Fibroblast of mammary gland (primary cell): ENCODE results near the gene ALX4.

Source experiments
- DNase-seq: peaks from one replicate; pipeline ENCODE4 v3.0.0-alpha.2; 2010; ENCODE audit warnings: low read depth
- H3K4me3 ChIP-seq: 2 replicates; pipeline ENCODE4 v1.5.1; 2011; ENCODE audit warnings: low read depth, mild to moderate bottlenecking, low read length, moderate library complexity; ENCODE audit not compliant: control insufficient read depth
- TF ChIP-seq, protein P1 (sequence below): conservative IDR thresholded peaks from 2 replicates; pipeline ENCODE4 v1.5.1; 2011; ENCODE audit warnings: low read depth, low read length, inconsistent platforms; ENCODE audit not compliant: control insufficient read depth, insufficient read depth

ALX4 gene

DNA sequence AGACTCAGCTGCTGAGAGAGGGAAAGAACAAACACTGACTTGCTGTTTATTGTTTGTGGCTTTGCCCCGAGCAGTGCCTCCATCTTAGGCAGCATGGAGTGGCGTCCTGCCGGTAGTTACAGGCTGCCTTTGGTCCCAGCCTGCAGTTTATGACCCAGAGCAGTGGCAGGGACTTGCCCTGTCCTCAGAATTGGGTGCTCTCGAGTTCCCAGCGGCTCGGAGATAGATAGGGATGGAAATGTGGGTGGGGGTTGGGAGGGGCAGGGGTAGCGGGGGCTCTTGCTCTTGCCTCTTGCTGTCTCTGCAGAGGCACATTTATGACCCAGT lies 3.1 kb downstream of the ALX4 start:
- DNase-seq, result no peak
- TF ChIP-seq, protein P1, sequence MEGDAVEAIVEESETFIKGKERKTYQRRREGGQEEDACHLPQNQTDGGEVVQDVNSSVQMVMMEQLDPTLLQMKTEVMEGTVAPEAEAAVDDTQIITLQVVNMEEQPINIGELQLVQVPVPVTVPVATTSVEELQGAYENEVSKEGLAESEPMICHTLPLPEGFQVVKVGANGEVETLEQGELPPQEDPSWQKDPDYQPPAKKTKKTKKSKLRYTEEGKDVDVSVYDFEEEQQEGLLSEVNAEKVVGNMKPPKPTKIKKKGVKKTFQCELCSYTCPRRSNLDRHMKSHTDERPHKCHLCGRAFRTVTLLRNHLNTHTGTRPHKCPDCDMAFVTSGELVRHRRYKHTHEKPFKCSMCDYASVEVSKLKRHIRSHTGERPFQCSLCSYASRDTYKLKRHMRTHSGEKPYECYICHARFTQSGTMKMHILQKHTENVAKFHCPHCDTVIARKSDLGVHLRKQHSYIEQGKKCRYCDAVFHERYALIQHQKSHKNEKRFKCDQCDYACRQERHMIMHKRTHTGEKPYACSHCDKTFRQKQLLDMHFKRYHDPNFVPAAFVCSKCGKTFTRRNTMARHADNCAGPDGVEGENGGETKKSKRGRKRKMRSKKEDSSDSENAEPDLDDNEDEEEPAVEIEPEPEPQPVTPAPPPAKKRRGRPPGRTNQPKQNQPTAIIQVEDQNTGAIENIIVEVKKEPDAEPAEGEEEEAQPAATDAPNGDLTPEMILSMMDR, result no peak
- H3K4me3 ChIP-seq, result no peak overlapping the region

DNA sequence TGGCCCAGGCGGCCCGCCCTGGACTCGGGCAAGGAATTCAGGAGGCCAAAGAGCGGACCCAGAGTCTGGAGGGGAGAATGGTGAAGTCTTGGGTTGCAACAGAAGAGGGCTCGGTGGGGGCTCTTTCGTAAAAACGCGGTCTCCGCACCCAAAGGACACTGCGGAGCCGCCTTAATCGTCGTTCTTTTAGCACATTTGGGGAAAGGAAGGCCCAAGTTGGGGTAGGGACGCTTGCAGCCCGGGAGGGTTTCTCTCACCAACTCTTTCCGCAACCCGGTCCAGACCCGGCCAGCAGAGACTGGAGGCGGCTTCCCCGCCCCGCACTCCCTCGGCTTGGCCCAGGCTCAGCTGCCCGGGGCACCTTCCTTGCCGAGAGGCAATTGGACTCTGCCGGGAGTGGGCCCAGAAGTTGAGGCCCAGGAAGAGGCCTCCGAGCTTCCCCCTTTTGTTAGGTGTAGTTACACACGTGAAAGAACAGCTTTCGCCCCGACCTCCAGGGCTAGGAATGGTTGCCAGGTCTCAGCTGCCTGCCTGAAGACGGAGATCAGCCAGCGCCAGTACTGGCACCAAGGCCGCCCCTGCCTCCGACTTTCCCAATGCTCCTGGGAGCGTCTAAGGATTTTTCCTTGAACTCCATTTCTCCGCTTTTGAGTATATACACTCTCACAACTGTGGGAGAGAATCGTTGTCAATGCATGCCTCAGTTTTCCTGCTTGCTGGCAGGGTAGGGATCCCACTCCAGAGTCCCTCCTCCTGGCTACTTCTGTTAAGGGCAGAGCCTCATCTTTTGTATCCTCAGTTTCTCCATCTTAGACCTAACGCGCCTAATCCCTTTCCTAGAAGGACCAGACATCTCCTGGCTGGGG lies 3.7 kb downstream of the ALX4 start:
- H3K4me3 ChIP-seq, result peak overlapping the region; percentile 19
- no peak for DNase-seq
- TF ChIP-seq, protein P1, result no peak

DNA sequence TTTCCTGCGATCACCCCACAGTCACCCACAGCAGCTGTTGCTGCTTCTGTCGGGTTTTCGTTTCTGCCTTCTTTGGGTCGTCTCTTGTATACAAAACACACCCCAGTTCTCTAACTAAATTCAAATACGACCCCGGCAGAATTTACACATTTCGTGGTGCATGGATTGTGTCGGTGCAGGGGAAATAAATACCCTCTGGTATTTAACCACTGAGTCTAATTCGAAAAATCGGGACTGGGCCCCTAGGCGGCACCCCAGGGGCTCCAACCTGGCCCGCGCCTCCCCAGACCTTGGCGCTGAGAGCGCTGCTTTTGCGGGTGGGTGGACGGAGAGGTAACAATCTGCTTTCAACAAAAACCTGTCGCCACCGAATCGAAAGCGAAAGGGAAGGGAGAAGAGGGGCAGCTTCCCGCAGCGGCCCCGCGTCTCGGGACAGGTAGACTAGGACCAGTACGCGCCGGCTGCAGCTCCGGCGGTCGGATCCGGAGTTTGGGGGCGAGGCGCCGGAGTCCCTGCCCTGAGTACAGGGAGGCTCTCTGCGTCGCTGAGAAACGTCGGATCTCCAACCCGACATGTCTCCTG lies 4.4 kb downstream of the ALX4 start:
- peak overlapping the region; percentile 19 for H3K4me3 ChIP-seq
- DNase-seq, result no peak
- TF ChIP-seq, protein P1, result no peak

DNA sequence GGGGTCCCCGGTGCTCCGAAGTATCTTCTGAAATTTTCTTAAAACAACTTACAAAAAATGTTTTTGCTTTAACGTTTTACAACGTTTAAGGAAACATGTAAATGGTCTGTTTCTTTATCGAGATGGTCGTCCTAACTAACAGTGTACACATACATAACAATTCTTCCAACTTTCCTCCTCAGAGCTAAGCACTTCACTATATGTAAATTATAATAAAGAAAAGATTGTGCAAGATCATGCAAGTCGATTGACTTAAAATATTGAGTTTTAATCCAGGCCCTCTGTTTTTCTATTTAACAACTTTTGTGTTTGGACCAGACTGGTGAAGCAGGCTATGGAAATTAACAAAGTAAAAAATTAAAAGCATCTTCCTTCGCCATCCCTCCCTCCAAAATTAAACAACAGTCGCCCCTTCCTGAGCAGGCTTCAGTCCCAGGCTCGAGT lies 4.9 kb downstream of the ALX4 start:
- DNase-seq, result no peak
- H3K4me3 ChIP-seq, result no peak overlapping the region
- TF ChIP-seq, protein P1, result no peak

DNA sequence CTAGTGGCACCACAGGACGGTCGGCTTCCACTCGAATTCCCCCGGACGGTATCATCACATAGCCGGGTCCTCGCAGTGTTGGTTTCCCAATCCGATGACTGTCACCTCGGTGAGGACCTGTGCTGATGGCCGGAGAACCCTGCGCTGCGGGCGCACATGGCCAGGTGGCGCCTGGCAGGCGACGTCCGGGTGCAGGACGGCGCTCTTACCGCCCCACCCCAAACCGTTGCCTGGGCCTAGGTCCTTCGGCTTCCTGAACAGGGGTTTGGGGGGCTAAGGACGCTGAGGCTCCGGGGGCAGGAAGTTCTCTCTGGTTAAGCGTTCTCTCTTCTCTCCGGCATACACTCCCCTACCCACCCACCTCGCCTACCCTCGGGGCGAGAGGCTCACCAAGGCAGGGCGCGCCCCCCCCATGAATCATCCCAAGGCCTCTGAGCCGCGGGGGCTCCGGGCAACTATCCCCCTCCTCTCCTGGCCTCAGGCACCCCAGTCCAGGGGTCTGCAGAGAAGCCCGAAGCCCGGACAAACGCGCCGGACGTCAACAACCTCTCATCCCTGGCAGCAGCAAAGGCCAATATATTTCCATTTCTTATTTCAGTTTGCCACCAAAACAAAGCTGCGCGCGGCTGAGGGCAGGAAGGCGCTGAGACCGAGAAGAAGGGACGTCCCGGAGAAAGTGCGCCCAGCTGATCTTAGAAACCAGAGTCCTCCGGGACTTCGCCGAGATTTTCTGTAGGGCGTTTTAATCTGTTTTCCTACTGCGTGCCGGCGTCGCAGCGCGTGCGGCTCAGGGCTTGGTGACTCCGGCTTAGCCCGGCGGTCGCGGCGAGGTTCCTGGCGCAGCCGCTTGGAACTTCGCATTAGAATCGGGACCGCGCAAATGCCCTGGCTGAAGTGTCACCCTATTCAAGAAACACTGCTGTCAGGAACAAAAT lies 5.6 kb downstream of the ALX4 start:
- no peak for DNase-seq
- H3K4me3 ChIP-seq, result no peak overlapping the region
- TF ChIP-seq, protein P1, result no peak

DNA sequence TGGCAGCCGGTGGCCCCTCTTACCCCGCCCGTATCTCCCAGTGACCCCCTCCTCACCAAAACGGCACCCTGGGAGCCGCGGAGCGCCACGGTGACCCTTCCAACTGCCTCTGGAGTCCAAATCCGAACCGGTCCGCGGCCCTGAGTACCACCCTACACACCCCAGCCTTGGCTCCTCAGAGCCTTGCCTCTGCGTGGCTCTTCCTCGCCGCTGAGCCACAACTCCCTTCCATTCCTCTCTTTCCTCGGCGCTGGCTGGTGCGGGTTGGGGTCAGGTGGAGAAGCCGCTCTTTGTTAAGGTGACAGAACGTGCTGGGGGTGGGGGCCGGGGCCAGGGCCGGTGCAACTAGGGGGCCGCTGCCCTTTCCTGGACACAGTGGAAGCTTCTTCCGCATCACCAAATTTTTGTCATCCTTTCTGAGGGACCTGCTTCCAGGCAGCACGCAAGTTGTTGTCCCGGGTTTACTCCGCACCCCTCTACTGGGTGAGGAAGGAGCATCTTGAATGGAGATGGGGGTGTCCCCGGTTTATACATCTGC lies 6.5 kb downstream of the ALX4 start:
- no peak for DNase-seq
- no peak overlapping the region for H3K4me3 ChIP-seq
- TF ChIP-seq, protein P1, result no peak
